NAMALWA (cell line): Measurements from ENCODE around the gene MAP3K20.
"Not testable (repeated sequence)": the region's sequence is repeated elsewhere in the genome, so short reads cannot be mapped to it uniquely, and the experiment has no call there.

ENCODE experiments used
- DNase-seq: peaks from one replicate; pipeline ENCODE4 v3.0.0-alpha.2; 2015; ENCODE audit warnings: low spot score

Gene MAP3K20

GRCh38 chr2:173205375-173205774 lies 129.7 kb downstream of the MAP3K20 start:
- DNase-seq: no peak

- DNase-seq: not testable (repeated sequence)
Observed at GRCh38 chr2:173207124-173207523, 131.5 kb downstream of the MAP3K20 start.

GRCh38 chr2:173210270-173211196 lies 134.9 kb downstream of the MAP3K20 start:
- peak; percentile 79 for DNase-seq

- DNase-seq: no peak
Observed at GRCh38 chr2:173213181-173213580, 137.5 kb downstream of the MAP3K20 start.

GRCh38 chr2:173214213-173214612 lies 138.6 kb downstream of the MAP3K20 start:
- DNase-seq: no peak

- no peak for DNase-seq
Observed at GRCh38 chr2:173215316-173215715, 139.7 kb downstream of the MAP3K20 start.

- DNase-seq: no peak
Observed at GRCh38 chr2:173216051-173216450, 140.4 kb downstream of the MAP3K20 start.

- no peak for DNase-seq
Observed at GRCh38 chr2:173216668-173217067, 141.0 kb downstream of the MAP3K20 start.

- no peak for DNase-seq
Observed at GRCh38 chr2:173217116-173217840, 141.6 kb downstream of the MAP3K20 start.

GRCh38 chr2:173218326-173219056 lies 142.8 kb downstream of the MAP3K20 start:
- no peak for DNase-seq

GRCh38 chr2:173221132-173221695 lies 145.6 kb downstream of the MAP3K20 start:
- no peak for DNase-seq

GRCh38 chr2:173221937-173222594 lies 146.4 kb downstream of the MAP3K20 start:
- no peak for DNase-seq

GRCh38 chr2:173223871-173224270 lies 148.2 kb downstream of the MAP3K20 start:
- DNase-seq: no peak

GRCh38 chr2:173226899-173227698 lies 151.5 kb downstream of the MAP3K20 start:
- no peak for DNase-seq

GRCh38 chr2:173229086-173229485 lies 153.4 kb downstream of the MAP3K20 start:
- no peak for DNase-seq

- DNase-seq: no peak
Observed at GRCh38 chr2:173230181-173230580, 154.5 kb downstream of the MAP3K20 start.

GRCh38 chr2:173231042-173231441 lies 155.4 kb downstream of the MAP3K20 start:
- no peak for DNase-seq

- no peak for DNase-seq
Observed at GRCh38 chr2:173231465-173231864, 155.8 kb downstream of the MAP3K20 start.

GRCh38 chr2:173232956-173233744 lies 157.5 kb downstream of the MAP3K20 start:
- no peak for DNase-seq
